OCI-LY1 (cell line): ENCODE data around the gene NOS3.
A peak's percentile ranks its signal among the peaks of the same experiment; 100 is the strongest.

Experiments
- H2AFZ ChIP-seq: fragments of 200-600 bp; sonication (generic), shearing (Covaris generic); 2 replicates; pipeline ENCODE4 v1.6.0; 2014; ENCODE audit warnings: antibody characterized with exemption, mild to moderate bottlenecking, low read length
- H3F3A ChIP-seq: fragments of 200-600 bp; sonication (generic), shearing (Covaris generic); 2 replicates; pipeline ENCODE4 v1.6.0; 2014; ENCODE audit warnings: mild to moderate bottlenecking, antibody characterized with exemption, low read length, moderate library complexity; ENCODE audit not compliant: insufficient read depth
- H3K27ac ChIP-seq: fragments of 200-600 bp; sonication (generic); 2 replicates; pipeline ENCODE4 v1.5.1; 2014; ENCODE audit warnings: low read length, mixed run types, mild to moderate bottlenecking, low read depth; ENCODE audit not compliant: poor library complexity, severe bottlenecking
- H3K27me3 ChIP-seq: fragments of 200-600 bp; sonication (generic); 2 replicates; pipeline ENCODE4 v1.6.0; 2014; ENCODE audit warnings: antibody characterized with exemption, mild to moderate bottlenecking, low read length, moderate library complexity; ENCODE audit not compliant: insufficient read depth
- H3K36me3 ChIP-seq: fragments of 200-600 bp; sonication (generic); 2 replicates; pipeline ENCODE4 v1.6.1; 2014; ENCODE audit warnings: mild to moderate bottlenecking, antibody characterized with exemption, low read length, moderate library complexity, mixed read lengths; ENCODE audit not compliant: insufficient read depth
- H3K4me1 ChIP-seq: fragments of 200-600 bp; sonication (generic); 2 replicates; pipeline ENCODE4 v1.5.1; 2014; ENCODE audit warnings: mild to moderate bottlenecking, low read length, moderate library complexity; ENCODE audit not compliant: insufficient read depth, severe bottlenecking
- H3K4me2 ChIP-seq: fragments of 200-600 bp; sonication (generic), shearing (Covaris generic); 2 replicates; pipeline ENCODE4 v1.6.1; 2014; ENCODE audit warnings: low read length
- H3K4me3 ChIP-seq: fragments of 200-600 bp; sonication (generic); 2 replicates; pipeline ENCODE4 v1.5.1; 2014; ENCODE audit warnings: low read length, low read depth, mild to moderate bottlenecking, mixed read lengths; ENCODE audit not compliant: poor library complexity, severe bottlenecking
- H3K79me2 ChIP-seq: fragments of 200-600 bp; shearing (Covaris generic); 2 replicates; pipeline ENCODE4 v1.6.1; 2016; ENCODE audit warnings: mixed run types, low read length, mixed read lengths; ENCODE audit not compliant: insufficient read depth
- H3K9ac ChIP-seq: fragments of 200-600 bp; sonication (generic), shearing (Covaris generic); 2 replicates; pipeline ENCODE4 v1.6.1; 2014; ENCODE audit warnings: mild to moderate bottlenecking, low read length, mixed read lengths
- H3K9me2 ChIP-seq: fragments of 200-600 bp; sonication (generic), shearing (Covaris generic); 2 replicates; pipeline ENCODE4 v1.6.1; 2014; ENCODE audit warnings: low read depth, mild to moderate bottlenecking, low read length, mixed read lengths
- H3K9me3 ChIP-seq: fragments of 200-600 bp; shearing (Covaris generic); 2 replicates; pipeline ENCODE4 v1.6.1; 2014; ENCODE audit warnings: low read length, mixed read lengths
- H4K20me1 ChIP-seq: fragments of 200-600 bp; sonication (generic), shearing (Covaris generic); 2 replicates; pipeline ENCODE4 v1.6.0; 2016; ENCODE audit warnings: mild to moderate bottlenecking, low read length; ENCODE audit not compliant: insufficient read depth
- CTCF ChIP-seq: fragments of 200-600 bp; sonication (generic), shearing (Covaris generic); IDR thresholded peaks from 2 replicates; pipeline ENCODE4 v1.5.1; 2017; ENCODE audit warnings: mild to moderate bottlenecking, antibody characterized with exemption, low read length, moderate library complexity, mixed read lengths
- EZH2 ChIP-seq: fragments of 200-600 bp; sonication (generic), shearing (Covaris generic); IDR thresholded peaks from 2 replicates; pipeline ENCODE4 v1.8.0; 2017; ENCODE audit warnings: borderline replicate concordance, mixed run types, mild to moderate bottlenecking, antibody characterized with exemption, low read length, moderate library complexity, mixed read lengths

NOS3 gene

GRCh38 chr7:151028948-151029501 lies 38.2 kb downstream of the NOS3 start:
- peak overlapping the region; percentile 71 for H3K9ac ChIP-seq

GRCh38 chr7:151031011-151031410 lies 40.2 kb downstream of the NOS3 start:
- H3K4me2 ChIP-seq = no peak overlapping the region
- no peak overlapping the region for H3K27ac ChIP-seq
- no peaks in the 10 kb centered on the region for H3K9me2 ChIP-seq
- no peaks in the 10 kb centered on the region for H3K27me3 ChIP-seq
- H3K9me3 ChIP-seq = no peaks in the 10 kb centered on the region
- no peak overlapping the region for H3K4me3 ChIP-seq
- peaks cover 21% of the 10 kb centered on the region; the same call in 1 of the 2 replicates for H3K36me3 ChIP-seq
- H4K20me1 ChIP-seq = no peaks in the 10 kb centered on the region
- H3K79me2 ChIP-seq = no peaks in the 10 kb centered on the region
- H3F3A ChIP-seq = no peaks in the 10 kb centered on the region
- TF ChIP-seq CTCF (no peak), EZH2 (no peak)
- no peak overlapping the region for H2AFZ ChIP-seq
- H3K9ac ChIP-seq = no peak overlapping the region
- H3K4me1 ChIP-seq = peaks cover 24% of the 10 kb centered on the region

More at GRCh38 chr7:151028948-151029501, 38.2 kb downstream of the NOS3 start:
- no peaks in the 10 kb centered on the region for H3F3A ChIP-seq
- no peaks in the 10 kb centered on the region for H3K9me3 ChIP-seq
- H3K4me3 ChIP-seq = peak overlapping the region; percentile 73
- H3K27me3 ChIP-seq = no peaks in the 10 kb centered on the region
- 0 out of 2 replicates have a peak, but pooled peaks cover 3% of the 10 kb centered on the region for H3K36me3 ChIP-seq
- TF ChIP-seq CTCF = no peak
- no peak for TF ChIP-seq EZH2
- H4K20me1 ChIP-seq = no peaks in the 10 kb centered on the region
- H3K9me2 ChIP-seq = no peaks in the 10 kb centered on the region
- H3K79me2 ChIP-seq = no peaks in the 10 kb centered on the region
- H3K4me1 ChIP-seq = peaks cover 24% of the 10 kb centered on the region
- H3K4me2 ChIP-seq = peak overlapping the region; percentile 66
- no peak overlapping the region for H3K27ac ChIP-seq
- H2AFZ ChIP-seq = no peak overlapping the region

- Histone ChIP-seq H3K27ac (no peak overlapping the region), H3K4me3 (no peak overlapping the region), H3K9me2 (no peaks in the 10 kb centered on the region), H3K4me1 (peaks cover 15% of the 10 kb centered on the region), H3K27me3 (no peaks in the 10 kb centered on the region), H4K20me1 (no peaks in the 10 kb centered on the region), H3K9me3 (no peaks in the 10 kb centered on the region), H3K4me2 (no peak overlapping the region), H2AFZ (no peak overlapping the region), H3K36me3 (peaks cover 39% of the 10 kb centered on the region; the same call in 1 of the 2 replicates), H3K9ac (no peak overlapping the region), H3K79me2 (no peaks in the 10 kb centered on the region), H3F3A (no peaks in the 10 kb centered on the region)
- TF ChIP-seq EZH2 (no peak), CTCF (no peak)
These were observed 42.4 kb downstream of the NOS3 start for GRCh38 chr7:151032936-151033863.
